Suprapubic skin (tissue), 4 donors: ENCODE measurements around the gene INO80E.

Source experiments
- POLR2A ChIP-seq, 2 donors: fragments of 450-650 bp; IDR thresholded peaks; one replicate each; pipeline ENCODE4 v1.6.1; 2017; ENCODE audit warnings: antibody characterized with exemption in 2 of 2, mild to moderate bottlenecking in 2 of 2, moderate library complexity in 2 of 2
- POLR2AphosphoS5 ChIP-seq, 3 donors: sonication (generic); formaldehyde crosslinking; IDR thresholded peaks; one replicate each; pipeline ENCODE4 v1.6.1; 2017; ENCODE audit warnings: antibody characterized with exemption in 3 of 3
- TF ChIP-seq, protein P1 (sequence below), 2 donors: fragments of 200-600 bp in 1 of 2; fragments of 450-650 bp in 1 of 2; sonication (generic) in 1 of 2; IDR thresholded peaks; one replicate each; pipeline ENCODE4 v1.5.1; 2016 to 2019; ENCODE audit warnings: antibody characterized with exemption in 2 of 2, mild to moderate bottlenecking in 1 of 2, moderate library complexity in 1 of 2

DNA sequence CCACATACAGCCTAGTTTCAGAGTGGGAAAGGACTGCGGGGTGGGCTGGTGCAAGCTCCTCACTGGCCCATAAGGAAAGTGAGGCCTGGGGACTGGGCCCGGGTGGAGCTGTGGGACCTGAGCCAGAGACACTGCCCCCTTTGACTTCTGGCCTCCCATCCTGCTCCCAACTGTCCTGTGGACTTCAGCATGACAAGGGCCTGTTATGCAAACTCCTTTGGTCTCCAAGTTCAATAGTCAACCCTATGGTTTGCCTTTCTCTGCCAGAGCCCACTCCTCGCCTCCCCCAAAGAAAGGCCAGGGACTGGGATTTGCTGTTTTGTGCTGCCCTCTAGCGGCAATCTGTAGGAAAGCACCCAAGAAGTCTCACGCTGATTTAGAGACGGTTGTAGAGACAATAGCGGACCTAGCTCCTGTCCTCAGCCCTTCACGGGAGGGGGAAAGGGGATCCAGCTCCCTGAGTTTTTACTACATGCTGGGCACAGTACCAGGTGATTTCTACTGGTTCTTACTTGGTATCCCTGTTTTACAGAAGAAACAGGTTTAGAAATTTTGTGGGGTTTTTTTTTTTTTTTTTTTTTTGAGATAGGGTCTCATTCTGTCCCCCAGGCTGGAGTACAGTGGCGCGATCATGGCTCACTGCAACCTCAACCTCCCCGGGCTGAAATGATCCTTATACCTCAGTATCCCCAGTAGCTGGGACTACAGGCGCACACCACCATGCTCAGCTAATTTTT, 36.2 kb downstream of the INO80E start:
- TF ChIP-seq, protein P1, sequence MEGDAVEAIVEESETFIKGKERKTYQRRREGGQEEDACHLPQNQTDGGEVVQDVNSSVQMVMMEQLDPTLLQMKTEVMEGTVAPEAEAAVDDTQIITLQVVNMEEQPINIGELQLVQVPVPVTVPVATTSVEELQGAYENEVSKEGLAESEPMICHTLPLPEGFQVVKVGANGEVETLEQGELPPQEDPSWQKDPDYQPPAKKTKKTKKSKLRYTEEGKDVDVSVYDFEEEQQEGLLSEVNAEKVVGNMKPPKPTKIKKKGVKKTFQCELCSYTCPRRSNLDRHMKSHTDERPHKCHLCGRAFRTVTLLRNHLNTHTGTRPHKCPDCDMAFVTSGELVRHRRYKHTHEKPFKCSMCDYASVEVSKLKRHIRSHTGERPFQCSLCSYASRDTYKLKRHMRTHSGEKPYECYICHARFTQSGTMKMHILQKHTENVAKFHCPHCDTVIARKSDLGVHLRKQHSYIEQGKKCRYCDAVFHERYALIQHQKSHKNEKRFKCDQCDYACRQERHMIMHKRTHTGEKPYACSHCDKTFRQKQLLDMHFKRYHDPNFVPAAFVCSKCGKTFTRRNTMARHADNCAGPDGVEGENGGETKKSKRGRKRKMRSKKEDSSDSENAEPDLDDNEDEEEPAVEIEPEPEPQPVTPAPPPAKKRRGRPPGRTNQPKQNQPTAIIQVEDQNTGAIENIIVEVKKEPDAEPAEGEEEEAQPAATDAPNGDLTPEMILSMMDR (IDR thresholded peaks at IDR 0.05) = peak; percentile 22 to 62
- TF ChIP-seq POLR2AphosphoS5 (IDR thresholded peaks at IDR 0.05) (no peak), POLR2A (IDR thresholded peaks at IDR 0.05) (no peak)
